OCI-LY7 (cell line): ENCODE data around the gene ADAMTSL3. TPM values are rescaled to one million over a fixed set of nuclear protein-coding genes. Genes with fewer than 3 reads are reported as not detected.

Source experiments
- BruUV-seq: library from RNA; stranded (reverse); fragments of 400-500 nt; replicated peaks from 2 replicates; lab custom pipeline; 2021; lab: Mats Ljungman, UMichigan
- CTCF ChIA-PET: fragments of 300-600 bp; sonication (Branson Sonifier 250); formaldehyde crosslinking; loops from one replicate; lab custom pipeline; 2022; ENCODE audit warnings: antibody characterized with exemption; ENCODE audit not compliant: unreplicated experiment; lab: Charles Lee
- POLR2A ChIA-PET: fragments of 300-600 bp; sonication (Branson Sonifier 250); formaldehyde crosslinking; loops from one replicate; lab custom pipeline; 2022; ENCODE audit warnings: antibody characterized with exemption; lab: Charles Lee
- DNase-seq: peaks from one replicate; pipeline ENCODE4 v3.0.0-alpha.2; 2015; ENCODE audit warnings: low spot score
- H2AFZ ChIP-seq: fragments of 200-600 bp; sonication (generic), shearing (Covaris generic); 2 replicates; pipeline ENCODE4 v1.6.1; 2014; ENCODE audit warnings: mild to moderate bottlenecking, antibody characterized with exemption, low read length, moderate library complexity
- H3K27ac ChIP-seq: fragments of 200-600 bp; sonication (generic); 2 replicates; pipeline ENCODE4 v1.5.1; 2014; ENCODE audit warnings: mixed run types, low read depth, mild to moderate bottlenecking, moderate library complexity, low read length, inconsistent platforms; ENCODE audit not compliant: poor library complexity, severe bottlenecking
- H3K36me3 ChIP-seq: fragments of 200-600 bp; sonication (generic); 2 replicates; pipeline ENCODE4 v1.6.1; 2014; ENCODE audit warnings: mild to moderate bottlenecking, antibody characterized with exemption, low read length, moderate library complexity, mixed read lengths; ENCODE audit not compliant: insufficient read depth
- H3K4me1 ChIP-seq: fragments of 200-600 bp; sonication (generic); 2 replicates; pipeline ENCODE4 v1.5.1; 2014; ENCODE audit warnings: mild to moderate bottlenecking, low read length; ENCODE audit not compliant: insufficient read depth, poor library complexity, severe bottlenecking
- H3K4me2 ChIP-seq: fragments of 200-600 bp; sonication (generic); 2 replicates; pipeline ENCODE4 v1.6.1; 2014; ENCODE audit warnings: mild to moderate bottlenecking, low read length
- H3K4me3 ChIP-seq: fragments of 200-600 bp; sonication (generic); 2 replicates; pipeline ENCODE4 v1.5.1; 2014; ENCODE audit warnings: mild to moderate bottlenecking, low read depth, low read length; ENCODE audit not compliant: poor library complexity, severe bottlenecking
- H3K79me2 ChIP-seq: fragments of 200-600 bp; sonication (generic); 2 replicates; pipeline ENCODE4 v1.6.1; 2016; ENCODE audit warnings: low read depth, mild to moderate bottlenecking, low read length, moderate library complexity, mixed read lengths; ENCODE audit not compliant: insufficient read depth
- H3K9me2 ChIP-seq: fragments of 200-600 bp; sonication (generic); 2 replicates; pipeline ENCODE4 v1.6.1; 2016; ENCODE audit warnings: mild to moderate bottlenecking, low read length, mixed read lengths; ENCODE audit not compliant: insufficient read depth
- H3K9me3 ChIP-seq: fragments of 200-600 bp; sonication (generic); 2 replicates; pipeline ENCODE4 v1.6.1; 2014; ENCODE audit warnings: mild to moderate bottlenecking, mixed run types, low read length, mixed read lengths
- H4K20me1 ChIP-seq: fragments of 200-600 bp; sonication (generic); 2 replicates; pipeline ENCODE4 v1.6.1; 2014; ENCODE audit warnings: mild to moderate bottlenecking, antibody characterized with exemption, low read length, moderate library complexity, mixed read lengths; ENCODE audit not compliant: insufficient read depth
- CTCF ChIP-seq: fragments of 200-600 bp; sonication (generic); conservative IDR thresholded peaks from 2 replicates; pipeline ENCODE4 v1.5.1; 2014; ENCODE audit warnings: mild to moderate bottlenecking, antibody characterized with exemption, low read length, moderate library complexity, mixed read lengths
- EZH2phosphoT487 ChIP-seq: fragments of 200-600 bp; sonication (generic); IDR thresholded peaks from 2 replicates; pipeline ENCODE4 v1.6.1; 2018; ENCODE audit warnings: low read depth, borderline replicate concordance, mild to moderate bottlenecking, mixed run types, antibody characterized with exemption, low read length, moderate library complexity, mixed read lengths
- intact Hi-C: fragments of 100-400 bp; cut with micrococcal nuclease; formaldehyde crosslinking; loops from one replicate; pipeline ENCODE4 v1.10.0; 2022; ENCODE audit not compliant: unreplicated experiment
- total RNA-seq, 2 experiments: library from RNA; depleted of rRNA in 1 of 2; stranded (reverse); fragments of >200 nt in 1 of 2; shearing (Covaris generic) in 1 of 2; gene quantifications; 2 replicates each; pipeline ENCODE4 v1.2.3, GENCODE V29; 2014 to 2022

ADAMTSL3 gene
- total RNA-seq, 2 experiments from 2014 or later = not detected

DNA sequence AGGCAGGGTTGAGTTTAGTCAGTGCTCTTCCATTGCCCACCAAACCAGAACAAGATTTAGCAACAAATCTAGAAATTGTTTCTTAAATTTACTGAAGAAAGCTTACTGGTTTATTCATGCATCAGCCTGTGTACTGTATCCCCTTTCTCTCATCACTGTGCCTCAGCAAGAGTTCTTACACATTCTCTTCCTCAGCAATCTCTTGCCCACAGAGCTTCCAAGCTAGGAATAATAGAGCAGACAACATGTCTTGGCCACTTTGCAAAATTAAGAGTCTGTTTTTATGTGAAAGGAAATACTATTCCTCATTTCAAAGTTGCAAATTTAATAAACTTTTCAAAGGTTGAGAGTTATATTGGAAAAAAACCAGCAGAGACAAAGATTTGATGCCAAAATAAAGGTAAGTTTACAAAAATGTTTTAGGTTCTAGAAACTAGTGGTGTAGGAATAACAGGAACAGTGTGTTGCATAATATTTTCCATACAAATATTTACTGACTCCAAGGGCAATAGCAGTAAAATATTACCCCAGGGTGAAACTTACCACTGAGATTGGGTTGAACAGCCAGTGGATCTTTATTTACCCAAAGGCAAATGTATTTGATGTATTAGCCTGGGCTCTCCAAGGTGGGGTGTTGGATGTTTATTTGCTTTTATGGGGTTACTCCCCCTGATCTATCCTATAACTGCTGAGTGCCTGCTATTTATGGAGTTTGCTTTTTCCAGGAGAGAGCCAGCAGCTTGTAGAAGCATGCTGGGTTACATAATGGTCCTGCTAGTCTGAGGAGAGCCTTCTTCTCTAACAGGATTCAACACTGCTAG, 276.7 kb downstream of the ADAMTSL3 start:
- H3K9me2 ChIP-seq = no peaks in the 10 kb centered on the region
- no peaks in the 10 kb centered on the region for H3K9me3 ChIP-seq
- no peak overlapping the region for H3K4me3 ChIP-seq
- no peak overlapping the region for H2AFZ ChIP-seq
- H3K4me1 ChIP-seq = no peaks in the 10 kb centered on the region
- ChIA-PET POLR2A (interaction anchor here (0.7 kb wide), 1 partner anchor 878 kb away, joined by 3 read pairs; no protein-coding TSS in a partner anchor), CTCF (interaction anchor here (0.7 kb wide), 1 partner anchor 26 kb away, joined by 3 read pairs; no protein-coding TSS in a partner anchor)
- TF ChIP-seq CTCF (no peak), EZH2phosphoT487 (no peak)
- H3K36me3 ChIP-seq = no peaks in the 10 kb centered on the region
- H3K79me2 ChIP-seq = no peaks in the 10 kb centered on the region
- no peak overlapping the region for H3K27ac ChIP-seq
- H4K20me1 ChIP-seq = no peaks in the 10 kb centered on the region
- BruUV-seq = no TSS peak
- no peak overlapping the region for H3K4me2 ChIP-seq
- intact Hi-C loops = no loop called here
- no peak for DNase-seq

GRCh38 chr15:83935774-83936173, 281.9 kb downstream of the ADAMTSL3 start:
- H3K9me2 ChIP-seq = no peaks in the 10 kb centered on the region
- DNase-seq = no peak
- no TSS peak for BruUV-seq
- H3K79me2 ChIP-seq = no peaks in the 10 kb centered on the region
- ChIA-PET POLR2A (no interaction called here), CTCF (no interaction called here)
- H3K4me2 ChIP-seq = no peak overlapping the region
- no peaks in the 10 kb centered on the region for H4K20me1 ChIP-seq
- H3K4me1 ChIP-seq = no peaks in the 10 kb centered on the region
- H3K36me3 ChIP-seq = no peaks in the 10 kb centered on the region
- H3K27ac ChIP-seq = no peak overlapping the region
- TF ChIP-seq EZH2phosphoT487 = no peak
- no peak for TF ChIP-seq CTCF
- H3K9me3 ChIP-seq = no peaks in the 10 kb centered on the region
- no peak overlapping the region for H2AFZ ChIP-seq
- intact Hi-C loops = no loop called here
- H3K4me3 ChIP-seq = no peak overlapping the region

DNA sequence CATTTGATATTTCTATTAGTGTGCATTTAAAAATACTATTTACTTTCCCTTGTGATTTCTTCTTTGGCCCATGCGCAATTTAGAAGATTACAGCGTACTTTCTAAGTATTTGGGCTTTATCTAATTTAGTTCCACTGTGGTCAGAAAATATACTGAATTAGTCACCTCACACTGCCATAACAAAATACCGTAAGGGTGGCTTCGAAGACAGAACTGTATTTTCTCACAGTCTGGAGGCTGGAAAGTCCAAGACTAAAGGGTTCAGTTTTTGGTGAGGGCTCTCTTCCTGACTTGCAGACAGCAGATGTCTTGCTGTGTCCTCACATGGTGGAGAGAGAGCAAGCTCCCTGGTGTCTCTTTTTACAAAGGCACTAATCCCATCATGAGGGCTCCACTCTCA, 286.2 kb downstream of the ADAMTSL3 start:
- ChIA-PET CTCF (no interaction called here), POLR2A (interaction anchor here (0.6 to 0.9 kb wide), 3 partner anchors 37 to 119 kb away, joined by 3 to 5 read pairs (median 3); no protein-coding TSS in a partner anchor)
- Histone ChIP-seq H3K79me2 (no peaks in the 10 kb centered on the region), H3K4me1 (no peaks in the 10 kb centered on the region), H2AFZ (no peak overlapping the region), H3K9me2 (no peaks in the 10 kb centered on the region), H4K20me1 (no peaks in the 10 kb centered on the region), H3K4me3 (no peak overlapping the region), H3K4me2 (no peak overlapping the region), H3K9me3 (no peaks in the 10 kb centered on the region), H3K36me3 (no peaks in the 10 kb centered on the region), H3K27ac (no peak overlapping the region)
- TF ChIP-seq EZH2phosphoT487 = no peak
- TF ChIP-seq CTCF = no peak
- DNase-seq = no peak
- BruUV-seq = no TSS peak
- intact Hi-C loops = no loop called here
